ENCODE data around the gene ADAM8.
"Not testable (repeated sequence)": the region's sequence is repeated elsewhere in the genome, so short reads cannot be mapped to it uniquely, and the experiment has no call there.

The ADAM8 gene

GRCh38 chr10:133276435-133277201, at the start of gene ADAM8:
ADAM8 (minus strand) TSS chr10:133276868; CDS start chr10:133276817, 51 bp downstream.
- no peak for DNase-seq

GRCh38 chr10:133326223-133326551, 49.5 kb upstream of the ADAM8 start:
- no peak for DNase-seq

GRCh38 chr10:133325440-133326222, 49.0 kb upstream of the ADAM8 start:
- DNase-seq = no peak

GRCh38 chr10:133324857-133325260, 48.2 kb upstream of the ADAM8 start:
- no peak for DNase-seq

GRCh38 chr10:133324198-133324792, 47.6 kb upstream of the ADAM8 start:
- no peak for DNase-seq

- not testable (repeated sequence) for DNase-seq
Measured at GRCh38 chr10:133322064-133322709, 45.5 kb upstream of the ADAM8 start.

- not testable (repeated sequence) for DNase-seq
Measured at GRCh38 chr10:133320852-133321422, 44.3 kb upstream of the ADAM8 start.

GRCh38 chr10:133318494-133319127, 41.9 kb upstream of the ADAM8 start:
- peak; percentile 33 for DNase-seq

GRCh38 chr10:133316732-133317131, 40.1 kb upstream of the ADAM8 start:
- no peak for DNase-seq

- no peak for DNase-seq
Measured at GRCh38 chr10:133316266-133316665, 39.6 kb upstream of the ADAM8 start.

GRCh38 chr10:133315847-133316246, 39.2 kb upstream of the ADAM8 start:
- DNase-seq = no peak

GRCh38 chr10:133314911-133315310, 38.2 kb upstream of the ADAM8 start:
- DNase-seq = no peak

GRCh38 chr10:133313192-133313591, 36.5 kb upstream of the ADAM8 start:
- no peak for DNase-seq

GRCh38 chr10:133312769-133313145, 36.1 kb upstream of the ADAM8 start:
- DNase-seq = no peak

- DNase-seq = no peak
Measured at GRCh38 chr10:133312016-133312768, 35.5 kb upstream of the ADAM8 start.

- DNase-seq = no peak
Measured at GRCh38 chr10:133311570-133311969, 34.9 kb upstream of the ADAM8 start.

GRCh38 chr10:133310789-133311188, 34.1 kb upstream of the ADAM8 start:
- DNase-seq = no peak

- DNase-seq = no peak
Measured at GRCh38 chr10:133310399-133310755, 33.7 kb upstream of the ADAM8 start.

- DNase-seq = no peak
Measured at GRCh38 chr10:133309720-133310398, 33.2 kb upstream of the ADAM8 start.

GRCh38 chr10:133309100-133309719, 32.5 kb upstream of the ADAM8 start:
- peak; percentile 87 for DNase-seq
